WTC11 (cell line): ENCODE measurements around the gene TCF15. TPM values are rescaled to one million over a fixed set of nuclear protein-coding genes. Genes with fewer than 3 reads are reported as not detected.
A peak's percentile ranks its signal among the peaks of the same experiment; 100 is the strongest.

Source experiments
- ATAC-seq: fragments of 200-7000 bp; cut with Tn5 transposase; 2 replicates; pipeline ENCODE4 v1.10.0; 2021; ENCODE audit warnings: mild to moderate bottlenecking, moderate library complexity
- CTCF ChIA-PET: fragments of 300-600 bp; sonication (Branson Sonifier 250); formaldehyde crosslinking; loops from one replicate; lab custom pipeline; 2021; ENCODE audit warnings: antibody characterized with exemption; lab: Charles Lee
- POLR2A ChIA-PET: fragments of 350-600 bp; sonication (Branson Sonifier 250); formaldehyde crosslinking; loops from one replicate; lab custom pipeline; 2021; ENCODE audit warnings: antibody characterized with exemption; lab: Charles Lee
- DNase-seq: peaks from one replicate; pipeline ENCODE4 v3.0.0; 2021; ENCODE audit warnings: low spot score
- H3K27ac Mint-ChIP-seq: 2 replicates; pipeline ENCODE4 v1.8.0; 2021; ENCODE audit warnings: mixed read lengths
- H3K27me3 Mint-ChIP-seq: 2 replicates; pipeline ENCODE4 v1.8.0; 2021; ENCODE audit warnings: low read depth, mild to moderate bottlenecking, moderate library complexity, mixed read lengths
- H3K36me3 Mint-ChIP-seq: 2 replicates; pipeline ENCODE4 v1.8.0; 2021; ENCODE audit warnings: mixed read lengths
- H3K4me1 Mint-ChIP-seq: 2 replicates; pipeline ENCODE4 v1.8.0; 2022; ENCODE audit warnings: mixed read lengths
- H3K4me3 Mint-ChIP-seq: 2 replicates; pipeline ENCODE4 v1.8.0; 2021; ENCODE audit warnings: mild to moderate bottlenecking, moderate library complexity, mixed read lengths
- H3K9me3 Mint-ChIP-seq: 2 replicates; pipeline ENCODE4 v1.8.0; 2021; ENCODE audit warnings: mixed read lengths
- AFF4 ChIP-seq: sonication (generic); formaldehyde crosslinking; IDR thresholded peaks from 2 replicates; pipeline ENCODE4 v1.8.1; 2023; ENCODE audit warnings: mild to moderate bottlenecking, missing genetic modification reagents, borderline replicate concordance
- ARID4B ChIP-seq: sonication (generic); formaldehyde crosslinking; IDR thresholded peaks from 2 replicates; pipeline ENCODE4 v1.8.0; 2023; ENCODE audit warnings: missing genetic modification reagents, mild to moderate bottlenecking, borderline replicate concordance
- ATF1 ChIP-seq: sonication (generic); formaldehyde crosslinking; IDR thresholded peaks from 2 replicates; pipeline ENCODE4 v1.8.1; 2023; ENCODE audit warnings: mild to moderate bottlenecking, moderate library complexity, missing genetic modification reagents
- ELF4 ChIP-seq: sonication (generic); formaldehyde crosslinking; IDR thresholded peaks from 2 replicates; pipeline ENCODE4 v1.8.1; 2022; ENCODE audit warnings: low read depth, mild to moderate bottlenecking, moderate library complexity, missing genetic modification reagents
- ETV6 ChIP-seq: sonication (generic); formaldehyde crosslinking; IDR thresholded peaks from 2 replicates; pipeline ENCODE4 v1.8.1; 2022; ENCODE audit warnings: mild to moderate bottlenecking, missing genetic modification reagents
- FOXK1 ChIP-seq: sonication (generic); formaldehyde crosslinking; IDR thresholded peaks from 2 replicates; pipeline ENCODE4 v1.8.0; 2022; ENCODE audit warnings: mild to moderate bottlenecking, moderate library complexity, missing genetic modification reagents
- FOXP4 ChIP-seq: sonication (generic); formaldehyde crosslinking; IDR thresholded peaks from 2 replicates; pipeline ENCODE4 v1.8.0; 2022; ENCODE audit warnings: mild to moderate bottlenecking, missing genetic modification reagents
- GABPB1 ChIP-seq: sonication (generic); formaldehyde crosslinking; IDR thresholded peaks from 2 replicates; pipeline ENCODE4 v1.8.1; 2023; ENCODE audit warnings: mild to moderate bottlenecking, missing genetic modification reagents
- GTF2I ChIP-seq: fragments of 250-450 bp; sonication (Bioruptor Pico); conservative IDR thresholded peaks from 2 replicates; pipeline ENCODE4 v1.4.0; 2021; ENCODE audit warnings: mild to moderate bottlenecking
- JAZF1 ChIP-seq: fragments of 250-450 bp; sonication (Bioruptor Pico); IDR thresholded peaks from 2 replicates; pipeline ENCODE4 v1.9.0; 2021; ENCODE audit warnings: moderate library complexity, mild to moderate bottlenecking, inconsistent platforms
- JUN ChIP-seq: sonication (generic); formaldehyde crosslinking; IDR thresholded peaks from 2 replicates; pipeline ENCODE4 v1.8.0; 2023; ENCODE audit warnings: mild to moderate bottlenecking, missing genetic modification reagents
- KAT7 ChIP-seq: sonication (generic); formaldehyde crosslinking; IDR thresholded peaks from 2 replicates; pipeline ENCODE4 v1.8.1; 2023; ENCODE audit warnings: missing genetic modification reagents, mild to moderate bottlenecking, borderline replicate concordance
- NFYB ChIP-seq: sonication (generic); formaldehyde crosslinking; conservative IDR thresholded peaks from 2 replicates; pipeline ENCODE4 v1.8.0; 2022; ENCODE audit warnings: low read depth, missing genetic modification reagents
- PRRX2 ChIP-seq: fragments of 250-450 bp; sonication (Bioruptor Pico); IDR thresholded peaks from 2 replicates; pipeline ENCODE4 v1.8.0; 2021; ENCODE audit warnings: mild to moderate bottlenecking
- SMAD4 ChIP-seq: sonication (generic); formaldehyde crosslinking; IDR thresholded peaks from 2 replicates; pipeline ENCODE4 v1.8.0; 2022; ENCODE audit warnings: mild to moderate bottlenecking, missing genetic modification reagents
- SOX15 ChIP-seq: fragments of 250-450 bp; sonication (Bioruptor Pico); IDR thresholded peaks from 2 replicates; pipeline ENCODE4 v1.9.0; 2021; ENCODE audit warnings: mild to moderate bottlenecking
- TEAD4 ChIP-seq: sonication (generic); formaldehyde crosslinking; IDR thresholded peaks from 2 replicates; pipeline ENCODE4 v1.8.0; 2022; ENCODE audit warnings: mild to moderate bottlenecking, missing genetic modification reagents
- TP53 ChIP-seq: sonication (generic); formaldehyde crosslinking; IDR thresholded peaks from 2 replicates; pipeline ENCODE4 v1.8.1; 2023; ENCODE audit warnings: mild to moderate bottlenecking, missing genetic modification reagents
- ZNF281 ChIP-seq: sonication (generic); formaldehyde crosslinking; IDR thresholded peaks from 2 replicates; pipeline ENCODE4 v1.8.0; 2023; ENCODE audit warnings: mild to moderate bottlenecking, missing genetic modification reagents
- total RNA-seq: library from RNA; stranded (reverse); gene quantifications from 3 replicates; pipeline ENCODE4 v1.2.3, GENCODE V29; 2021

The TCF15 gene
- total RNA-seq, 1 experiment from 2014 or later, result 3.8 TPM

GRCh38 chr20:634148-634925 lies 24.2 kb upstream of the TCF15 start:
- no peak for DNase-seq
- Mint-ChIP-seq H3K4me3 (no peak overlapping the region), H3K27ac (no peak overlapping the region), H3K36me3 (no peaks in the 10 kb centered on the region), H3K4me1 (peaks cover 6% of the 10 kb centered on the region; the same call in 1 of the 2 replicates), H3K27me3 (no peaks in the 10 kb centered on the region; the same call in none of the 2 replicates), H3K9me3 (no peaks in the 10 kb centered on the region)
- CTCF ChIA-PET, result interaction anchor here (1.0 to 2.2 kb wide), 3 partner anchors 11 to 104 kb away, joined by 3 to 10 read pairs (median 5); no protein-coding TSS in a partner anchor
- POLR2A ChIA-PET, result no interaction called here
- peak; percentile 30 for ATAC-seq
- TF ChIP-seq JUN (CRISPR knock-in tag) (no peak), ZNF281 (CRISPR knock-in tag) (no peak), AFF4 (CRISPR knock-in tag) (no peak), ARID4B (no peak), SMAD4 (CRISPR knock-in tag) (no peak), GABPB1 (no peak), ATF1 (CRISPR knock-in tag) (no peak), JAZF1 (CRISPR knock-in tag) (no peak), SOX15 (CRISPR knock-in tag) (no peak), PRRX2 (CRISPR knock-in tag) (no peak)

GRCh38 chr20:631101-631500 lies 21.0 kb upstream of the TCF15 start:
- Mint-ChIP-seq H3K4me3 (no peak overlapping the region), H3K27ac (no peak overlapping the region), H3K4me1 (peaks cover 6% of the 10 kb centered on the region; the same call in 1 of the 2 replicates), H3K9me3 (no peaks in the 10 kb centered on the region), H3K27me3 (no peaks in the 10 kb centered on the region; the same call in none of the 2 replicates), H3K36me3 (no peaks in the 10 kb centered on the region)
- POLR2A ChIA-PET, result no interaction called here
- CTCF ChIA-PET, result interaction anchor here (1.4 to 2.0 kb wide), 2 partner anchors 14 to 54 kb away, joined by 9 to 18 read pairs; no protein-coding TSS in a partner anchor
- ATAC-seq (no peak), DNase-seq (no peak)
- TF ChIP-seq FOXP4 (no peak), SOX15 (CRISPR knock-in tag) (no peak), GTF2I (CRISPR knock-in tag) (no peak), NFYB (CRISPR knock-in tag) (no peak), TP53 (CRISPR knock-in tag) (no peak), KAT7 (CRISPR knock-in tag) (no peak), ETV6 (no peak), TEAD4 (CRISPR knock-in tag) (no peak), FOXK1 (CRISPR knock-in tag) (no peak), ELF4 (CRISPR knock-in tag) (no peak)
